ENCODE data around the gene CEP95. TPM values are rescaled to one million over a fixed set of nuclear protein-coding genes. Genes with fewer than 3 reads are reported as not detected.

Gene CEP95
- total RNA-seq, 1 experiment from 2014 or later: 67.3 TPM

DNA sequence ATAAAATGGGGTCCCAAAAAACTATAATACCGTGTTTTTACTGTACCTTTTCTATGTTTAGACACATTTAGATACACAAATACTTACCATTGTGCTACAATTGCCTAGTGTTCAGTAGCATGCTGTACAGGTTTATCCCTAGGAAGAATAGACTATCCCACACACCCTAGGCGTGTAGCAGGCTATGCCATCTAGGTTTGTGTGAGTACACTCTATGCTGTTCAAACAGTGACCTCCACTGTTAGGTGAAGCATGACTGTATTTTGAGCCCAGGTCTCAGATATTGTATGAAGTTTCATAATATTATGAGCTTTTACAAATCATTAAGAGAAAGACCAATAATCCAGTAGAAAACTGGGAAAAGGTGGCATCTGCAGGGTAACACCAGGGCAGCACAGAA is 34.2 kb upstream of the CEP95 start:
- H4K8ac ChIP-seq (replicated peaks; ENCODE audit: insufficient read length, low read depth, low read length): no peak overlapping the region
- H4K20me1 ChIP-seq (ENCODE audit: control insufficient read depth, insufficient read depth, insufficient read length): no peaks in the 10 kb centered on the region
- no peak overlapping the region for H3K14ac ChIP-seq (ENCODE audit: insufficient read depth, low read length)
- H3K4me1 ChIP-seq (ENCODE audit: insufficient read depth, low read length): peaks cover 4% of the 10 kb centered on the region; the same call in 1 of the 2 replicates
- H3K79me1 ChIP-seq (ENCODE audit: insufficient read depth, low read depth, low read length, poor library complexity, severe bottlenecking): no peaks in the 10 kb centered on the region
- no peak for DNase-seq
- no peak overlapping the region for H3K18ac ChIP-seq (ENCODE audit: insufficient read length, low read depth, low read length)
- no peak overlapping the region for H3K27ac ChIP-seq (ENCODE audit: insufficient read length, low read depth, low read length)
- H2AFZ ChIP-seq (ENCODE audit: low read length): no peak overlapping the region
- Mint-ChIP-seq H3K4me1 (peaks cover 6 to 9% of the 10 kb centered on the region in 2 experiments), H3K27me3 (ENCODE audit: low read depth) (no peaks in the 10 kb centered on the region), H3K4me3 (no peak overlapping the region), H3K36me3 (ENCODE audit: insufficient read depth in 1 of 3, low read depth in 3 of 3) (peaks cover 0 to 5% (median 5%) of the 10 kb centered on the region in 3 experiments; a peak in 6 of 7 replicates), H3K9me3 (no peaks in the 10 kb centered on the region), H3K27ac (no peak overlapping the region; a peak in 1 of 7 replicates)
- no peak overlapping the region for H3K4me2 ChIP-seq (ENCODE audit: insufficient read depth, insufficient read length, low read length)
- H3K9me3 ChIP-seq (ENCODE audit: control insufficient read depth, low read depth, low read length): no peaks in the 10 kb centered on the region
- no peak overlapping the region for H2BK12ac ChIP-seq (ENCODE audit: insufficient read length, low read depth, low read length)
- H3K4ac ChIP-seq (ENCODE audit: low read depth, low read length): no peak overlapping the region
- H3K23me2 ChIP-seq (ENCODE audit: insufficient read length, low read depth, low read length, poor library complexity, severe bottlenecking): no peaks in the 10 kb centered on the region
- H3K56ac ChIP-seq (ENCODE audit: insufficient read length, low read depth, low read length): no peak overlapping the region
- no peaks in the 10 kb centered on the region for H3K27me3 ChIP-seq (ENCODE audit: insufficient read depth, low read length)
- no CpG with 5 or more reads among the region's 2 CpGs for WGBS (ENCODE audit: extremely low coverage, insufficient read length, low lambda C conversion rate)
- no peak overlapping the region for H2BK120ac ChIP-seq (ENCODE audit: low read depth, low read length, poor library complexity, severe bottlenecking)
- H3K23ac ChIP-seq (ENCODE audit: insufficient read length, low read depth, low read length): no peak overlapping the region
- no peak overlapping the region for H2BK20ac ChIP-seq (ENCODE audit: low read depth, low read length, poor library complexity, severe bottlenecking)
- H2BK15ac ChIP-seq (ENCODE audit: low read depth, low read length): no peak overlapping the region
- H4K91ac ChIP-seq (ENCODE audit: insufficient read length, low read depth, low read length): no peak overlapping the region
- no peaks in the 10 kb centered on the region for H3K79me2 ChIP-seq (ENCODE audit: insufficient read depth, low read length)
- TF ChIP-seq, protein P1, sequence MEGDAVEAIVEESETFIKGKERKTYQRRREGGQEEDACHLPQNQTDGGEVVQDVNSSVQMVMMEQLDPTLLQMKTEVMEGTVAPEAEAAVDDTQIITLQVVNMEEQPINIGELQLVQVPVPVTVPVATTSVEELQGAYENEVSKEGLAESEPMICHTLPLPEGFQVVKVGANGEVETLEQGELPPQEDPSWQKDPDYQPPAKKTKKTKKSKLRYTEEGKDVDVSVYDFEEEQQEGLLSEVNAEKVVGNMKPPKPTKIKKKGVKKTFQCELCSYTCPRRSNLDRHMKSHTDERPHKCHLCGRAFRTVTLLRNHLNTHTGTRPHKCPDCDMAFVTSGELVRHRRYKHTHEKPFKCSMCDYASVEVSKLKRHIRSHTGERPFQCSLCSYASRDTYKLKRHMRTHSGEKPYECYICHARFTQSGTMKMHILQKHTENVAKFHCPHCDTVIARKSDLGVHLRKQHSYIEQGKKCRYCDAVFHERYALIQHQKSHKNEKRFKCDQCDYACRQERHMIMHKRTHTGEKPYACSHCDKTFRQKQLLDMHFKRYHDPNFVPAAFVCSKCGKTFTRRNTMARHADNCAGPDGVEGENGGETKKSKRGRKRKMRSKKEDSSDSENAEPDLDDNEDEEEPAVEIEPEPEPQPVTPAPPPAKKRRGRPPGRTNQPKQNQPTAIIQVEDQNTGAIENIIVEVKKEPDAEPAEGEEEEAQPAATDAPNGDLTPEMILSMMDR (conservative IDR thresholded peaks at IDR 0.05): no peak
- H2AK5ac ChIP-seq (ENCODE audit: insufficient read length, low read length): no peak overlapping the region
- H3T11ph ChIP-seq (ENCODE audit: low read length): no peak overlapping the region
- no peak overlapping the region for H3K9ac ChIP-seq (ENCODE audit: extremely low read depth, insufficient read length, low read length)
- H2BK5ac ChIP-seq (ENCODE audit: insufficient read length, low read length): no peak overlapping the region
- no peak overlapping the region for H4K5ac ChIP-seq (ENCODE audit: insufficient read length, low read depth, low read length)

Data from H9 (cell line).